ENCODE data around the gene WNT3. TPM values are rescaled to one million over a fixed set of nuclear protein-coding genes. Genes with fewer than 3 reads are reported as not detected.
A peak's percentile ranks its signal among the peaks of the same experiment; 100 is the strongest.

The WNT3 gene
- total RNA-seq, 1 donor from 2014 or later, result 1.1 TPM

DNA sequence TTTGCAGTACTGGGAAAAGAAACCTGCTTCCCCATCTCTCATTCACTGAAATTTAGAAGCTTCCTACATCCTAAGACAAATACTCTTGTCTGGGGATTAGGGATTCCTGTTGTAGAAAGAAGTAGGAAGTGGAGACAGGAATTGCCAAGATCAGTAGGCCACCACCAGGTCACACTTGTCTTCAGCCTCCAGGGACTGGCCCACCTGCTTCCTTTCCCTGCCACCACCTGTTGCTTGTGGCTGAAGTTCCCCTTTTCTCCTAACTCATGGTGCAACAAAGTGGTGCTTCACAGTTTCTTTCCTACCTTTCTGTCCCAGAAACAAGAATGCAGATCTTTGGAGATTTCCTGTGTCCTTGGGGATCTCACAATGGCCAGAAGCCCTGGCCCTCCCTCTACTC, 82.4 kb downstream of the WNT3 start:
- TF ChIP-seq EZH2 (IDR thresholded peaks at IDR 0.05) (no peak), EZH2phosphoT487 (IDR thresholded peaks at IDR 0.05) (no peak)
- TF ChIP-seq, protein P1, sequence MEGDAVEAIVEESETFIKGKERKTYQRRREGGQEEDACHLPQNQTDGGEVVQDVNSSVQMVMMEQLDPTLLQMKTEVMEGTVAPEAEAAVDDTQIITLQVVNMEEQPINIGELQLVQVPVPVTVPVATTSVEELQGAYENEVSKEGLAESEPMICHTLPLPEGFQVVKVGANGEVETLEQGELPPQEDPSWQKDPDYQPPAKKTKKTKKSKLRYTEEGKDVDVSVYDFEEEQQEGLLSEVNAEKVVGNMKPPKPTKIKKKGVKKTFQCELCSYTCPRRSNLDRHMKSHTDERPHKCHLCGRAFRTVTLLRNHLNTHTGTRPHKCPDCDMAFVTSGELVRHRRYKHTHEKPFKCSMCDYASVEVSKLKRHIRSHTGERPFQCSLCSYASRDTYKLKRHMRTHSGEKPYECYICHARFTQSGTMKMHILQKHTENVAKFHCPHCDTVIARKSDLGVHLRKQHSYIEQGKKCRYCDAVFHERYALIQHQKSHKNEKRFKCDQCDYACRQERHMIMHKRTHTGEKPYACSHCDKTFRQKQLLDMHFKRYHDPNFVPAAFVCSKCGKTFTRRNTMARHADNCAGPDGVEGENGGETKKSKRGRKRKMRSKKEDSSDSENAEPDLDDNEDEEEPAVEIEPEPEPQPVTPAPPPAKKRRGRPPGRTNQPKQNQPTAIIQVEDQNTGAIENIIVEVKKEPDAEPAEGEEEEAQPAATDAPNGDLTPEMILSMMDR (IDR thresholded peaks at IDR 0.05), result no peak
- no peak overlapping the region for H3K4me3 ChIP-seq
- H3K9ac ChIP-seq, result no peak overlapping the region
- no peak for DNase-seq (ENCODE audit: low spot score)
- peaks cover 26% of the 10 kb centered on the region for H3F3A ChIP-seq (ENCODE audit: low read depth)
- peaks cover 2% of the 10 kb centered on the region for H3K27me3 Mint-ChIP-seq (ENCODE audit: insufficient read depth, low read depth)
- H3K4me3 Mint-ChIP-seq, result no peak overlapping the region
- peak overlapping the region; percentile 60 for H3K27ac Mint-ChIP-seq
- H3K27me3 ChIP-seq, result no peaks in the 10 kb centered on the region
- H2AFZ ChIP-seq (replicated peaks), result no peak overlapping the region
- no peaks in the 10 kb centered on the region for H4K20me1 ChIP-seq (ENCODE audit: low read depth)
- H3K4me1 ChIP-seq, result peaks cover 30% of the 10 kb centered on the region
- no peak overlapping the region for H3K4me2 ChIP-seq
- no peaks in the 10 kb centered on the region for H3K9me3 Mint-ChIP-seq
- no peaks in the 10 kb centered on the region for H3K9me3 ChIP-seq (ENCODE audit: low read depth)
- peaks cover 66% of the 10 kb centered on the region for H3K4me1 Mint-ChIP-seq
- no peaks in the 10 kb centered on the region for H3K36me3 ChIP-seq
- peaks cover 3% of the 10 kb centered on the region for H3K36me3 Mint-ChIP-seq
- H3K79me2 ChIP-seq (ENCODE audit: low read depth), result no peaks in the 10 kb centered on the region
- no peak overlapping the region for H3K27ac ChIP-seq

DNA sequence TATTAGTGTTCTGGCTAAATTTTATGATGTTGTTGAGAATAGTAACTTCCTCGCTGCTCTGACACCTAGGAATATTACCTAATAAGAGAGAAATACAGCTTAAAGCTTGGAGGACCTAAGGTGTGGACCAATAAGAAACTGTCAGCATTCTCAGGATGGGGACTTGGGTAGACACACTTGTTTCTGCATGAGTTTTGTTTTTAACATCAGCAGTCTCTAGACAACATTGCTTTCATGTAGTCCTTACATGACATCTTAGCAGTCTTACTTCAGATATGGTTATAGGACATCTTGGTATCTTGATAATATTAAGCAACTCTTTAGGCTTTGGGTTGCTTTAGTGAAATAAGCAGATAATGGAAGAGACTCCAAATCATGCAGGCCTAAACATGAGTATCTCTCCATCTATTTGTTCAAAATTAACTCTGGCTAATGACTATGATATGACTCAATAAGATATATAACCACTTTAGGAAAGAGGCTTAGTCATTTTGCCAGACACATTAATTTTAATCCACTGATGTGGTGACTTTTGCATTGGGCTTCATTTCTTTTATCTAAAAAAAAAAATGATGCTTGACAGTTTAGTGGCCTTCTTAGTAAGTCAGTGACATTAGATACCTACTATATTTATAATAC, 84.5 kb downstream of the WNT3 start:
- no peak overlapping the region for H3K4me3 ChIP-seq
- H3K9ac ChIP-seq, result no peak overlapping the region
- TF ChIP-seq EZH2phosphoT487 (IDR thresholded peaks at IDR 0.05), result no peak
- TF ChIP-seq EZH2 (IDR thresholded peaks at IDR 0.05), result no peak
- TF ChIP-seq, protein P1 (IDR thresholded peaks at IDR 0.05), result no peak
- peak overlapping the region; percentile 76 for H3K4me2 ChIP-seq
- H2AFZ ChIP-seq (replicated peaks), result no peak overlapping the region
- Mint-ChIP-seq H3K4me3 (no peak overlapping the region), H3K4me1 (peaks cover 77% of the 10 kb centered on the region), H3K36me3 (peaks cover 3% of the 10 kb centered on the region), H3K9me3 (no peaks in the 10 kb centered on the region), H3K27me3 (ENCODE audit: insufficient read depth, low read depth) (peaks cover 2% of the 10 kb centered on the region), H3K27ac (peak overlapping the region; percentile 99)
- no peaks in the 10 kb centered on the region for H3K9me3 ChIP-seq (ENCODE audit: low read depth)
- peaks cover 30% of the 10 kb centered on the region for H3K4me1 ChIP-seq
- H3F3A ChIP-seq (ENCODE audit: low read depth), result peaks cover 29% of the 10 kb centered on the region
- no peak overlapping the region for H3K27ac ChIP-seq
- DNase-seq (ENCODE audit: low spot score), result no peak
- H3K36me3 ChIP-seq, result no peaks in the 10 kb centered on the region
- no peaks in the 10 kb centered on the region for H3K79me2 ChIP-seq (ENCODE audit: low read depth)
- H3K27me3 ChIP-seq, result no peaks in the 10 kb centered on the region
- no peaks in the 10 kb centered on the region for H4K20me1 ChIP-seq (ENCODE audit: low read depth)

DNA sequence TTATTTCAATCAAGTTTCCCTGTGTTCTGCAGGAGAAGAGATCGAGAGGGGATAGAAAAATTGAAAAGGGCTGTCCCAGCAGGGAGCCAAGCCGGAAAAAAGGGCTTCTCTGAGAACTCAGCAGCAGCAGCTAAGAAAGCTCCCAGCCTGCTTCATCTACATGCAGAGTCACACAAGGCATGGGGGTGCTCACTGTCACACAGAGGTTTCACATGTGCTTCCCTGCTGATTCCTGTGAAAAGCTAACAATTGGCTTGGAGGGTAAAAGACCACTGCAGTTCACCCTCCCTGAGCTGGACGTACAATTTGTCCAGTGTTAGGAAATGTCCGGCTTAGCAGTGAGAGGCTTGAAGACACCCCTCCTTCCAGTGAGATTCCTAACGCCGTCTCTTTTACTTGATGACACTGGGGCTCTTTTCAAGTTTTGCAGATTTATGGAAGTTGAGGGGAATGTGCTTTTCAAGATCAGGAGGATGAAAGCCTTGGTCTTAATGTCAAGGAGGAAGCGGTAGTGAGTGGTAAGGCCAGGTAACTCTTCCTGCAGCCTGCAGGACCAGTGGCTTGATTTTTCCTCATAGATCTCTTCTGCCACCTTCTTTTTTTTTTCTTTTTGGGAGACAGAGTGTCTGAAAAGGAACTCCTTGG, 85.6 kb downstream of the WNT3 start:
- Histone ChIP-seq H3K9ac (no peak overlapping the region), H3K4me3 (peak overlapping the region; percentile 39), H3F3A (ENCODE audit: low read depth) (peaks cover 29% of the 10 kb centered on the region), H4K20me1 (ENCODE audit: low read depth) (no peaks in the 10 kb centered on the region), H3K4me2 (peak overlapping the region; percentile 76), H3K9me3 (ENCODE audit: low read depth) (no peaks in the 10 kb centered on the region), H3K36me3 (no peaks in the 10 kb centered on the region), H3K27me3 (no peaks in the 10 kb centered on the region), H3K4me1 (peaks cover 30% of the 10 kb centered on the region), H3K27ac (peak overlapping the region; percentile 61), H2AFZ (replicated peaks) (no peak overlapping the region), H3K79me2 (ENCODE audit: low read depth) (no peaks in the 10 kb centered on the region)
- peaks cover 3% of the 10 kb centered on the region for H3K36me3 Mint-ChIP-seq
- peak overlapping the region; percentile 99 for H3K27ac Mint-ChIP-seq
- DNase-seq (ENCODE audit: low spot score), result peak; percentile 94
- H3K4me1 Mint-ChIP-seq, result peaks cover 82% of the 10 kb centered on the region
- peak; percentile 66 for TF ChIP-seq EZH2phosphoT487 (IDR thresholded peaks at IDR 0.05)
- no peak for TF ChIP-seq EZH2 (IDR thresholded peaks at IDR 0.05)
- TF ChIP-seq, protein P1 (IDR thresholded peaks at IDR 0.05), result no peak
- no peaks in the 10 kb centered on the region for H3K9me3 Mint-ChIP-seq
- peaks cover 2% of the 10 kb centered on the region for H3K27me3 Mint-ChIP-seq (ENCODE audit: insufficient read depth, low read depth)
- peak overlapping the region; percentile 77 for H3K4me3 Mint-ChIP-seq

Measured in neural progenitor cell (in vitro differentiated cells).